ENCODE results near the gene TAF6L.

- TF ChIP-seq CTCF (IDR thresholded peaks at IDR 0.05) (no peak), EP300 (IDR thresholded peaks at IDR 0.05) (no peak), POLR2AphosphoS5 (IDR thresholded peaks at IDR 0.05) (no peak)
These were observed 6.2 kb downstream of the TAF6L start for GRCh38 chr11:62777389-62777788.

All from upper lobe of left lung (tissue), 4 donors.